ENCODE data around the gene EXT2. TPM values are rescaled to one million over a fixed set of nuclear protein-coding genes. Genes with fewer than 3 reads are reported as not detected.
A peak's percentile ranks its signal among the peaks of the same experiment; 100 is the strongest.

EXT2 gene
- total RNA-seq, 1 donor from 2014 or later, result 67.7 TPM

DNA sequence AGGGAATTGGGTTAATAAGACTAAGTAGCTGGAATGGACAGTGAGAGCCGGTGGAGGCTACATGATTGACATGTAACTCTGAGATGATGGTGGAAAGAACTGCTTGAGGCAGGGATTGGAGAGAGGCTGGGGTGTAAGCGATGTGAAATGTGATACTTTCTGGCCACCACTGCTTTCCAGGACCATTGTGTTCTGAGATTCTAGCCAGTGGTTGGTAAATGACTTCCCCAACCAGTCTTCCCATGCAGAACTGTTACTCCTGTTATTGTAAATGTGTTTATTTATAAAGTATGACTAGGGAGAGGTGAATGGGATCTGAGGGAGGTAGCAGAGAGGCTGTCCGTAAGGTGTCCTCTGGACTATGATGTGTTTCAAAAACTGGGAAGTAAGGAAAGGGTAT, 18.1 kb downstream of the EXT2 start:
- no peak for DNase-seq (ENCODE audit: low read depth)
- no peaks in the 10 kb centered on the region for H3K27me3 Mint-ChIP-seq (ENCODE audit: low read depth, unreplicated experiment)
- no peak overlapping the region for H3K4me3 Mint-ChIP-seq (ENCODE audit: unreplicated experiment)
- H3K27ac ChIP-seq (ENCODE audit: low read depth, low read length), result no peak overlapping the region
- no peak overlapping the region for H3K27ac Mint-ChIP-seq (ENCODE audit: unreplicated experiment)
- H3K36me3 Mint-ChIP-seq (ENCODE audit: low read depth, unreplicated experiment), result peaks cover 12% of the 10 kb centered on the region
- H3K4me3 ChIP-seq (ENCODE audit: insufficient read depth, low read depth, low read length), result no peak overlapping the region
- TF ChIP-seq, protein P1, sequence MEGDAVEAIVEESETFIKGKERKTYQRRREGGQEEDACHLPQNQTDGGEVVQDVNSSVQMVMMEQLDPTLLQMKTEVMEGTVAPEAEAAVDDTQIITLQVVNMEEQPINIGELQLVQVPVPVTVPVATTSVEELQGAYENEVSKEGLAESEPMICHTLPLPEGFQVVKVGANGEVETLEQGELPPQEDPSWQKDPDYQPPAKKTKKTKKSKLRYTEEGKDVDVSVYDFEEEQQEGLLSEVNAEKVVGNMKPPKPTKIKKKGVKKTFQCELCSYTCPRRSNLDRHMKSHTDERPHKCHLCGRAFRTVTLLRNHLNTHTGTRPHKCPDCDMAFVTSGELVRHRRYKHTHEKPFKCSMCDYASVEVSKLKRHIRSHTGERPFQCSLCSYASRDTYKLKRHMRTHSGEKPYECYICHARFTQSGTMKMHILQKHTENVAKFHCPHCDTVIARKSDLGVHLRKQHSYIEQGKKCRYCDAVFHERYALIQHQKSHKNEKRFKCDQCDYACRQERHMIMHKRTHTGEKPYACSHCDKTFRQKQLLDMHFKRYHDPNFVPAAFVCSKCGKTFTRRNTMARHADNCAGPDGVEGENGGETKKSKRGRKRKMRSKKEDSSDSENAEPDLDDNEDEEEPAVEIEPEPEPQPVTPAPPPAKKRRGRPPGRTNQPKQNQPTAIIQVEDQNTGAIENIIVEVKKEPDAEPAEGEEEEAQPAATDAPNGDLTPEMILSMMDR (IDR thresholded peaks at IDR 0.05; ENCODE audit: insufficient read depth, low read depth, low read length), result no peak
- TF ChIP-seq EZH2 (IDR thresholded peaks at IDR 0.05; ENCODE audit: insufficient read depth, low read length), result no peak
- H3K4me2 ChIP-seq (ENCODE audit: low read length), result no peak overlapping the region
- H3K9ac ChIP-seq (ENCODE audit: low read length), result no peak overlapping the region
- no peaks in the 10 kb centered on the region for H3K79me2 ChIP-seq (ENCODE audit: insufficient read depth, low read length)
- peaks cover 41% of the 10 kb centered on the region for H4K20me1 ChIP-seq (ENCODE audit: insufficient read depth, low read length)
- H3K4me1 Mint-ChIP-seq (ENCODE audit: low read depth, unreplicated experiment), result peaks cover 5% of the 10 kb centered on the region
- peaks cover 3% of the 10 kb centered on the region for H3K36me3 ChIP-seq (ENCODE audit: insufficient read depth, low read length)
- no peak for FAIRE-seq
- H3K27me3 ChIP-seq (ENCODE audit: insufficient read depth, low read length), result no peaks in the 10 kb centered on the region
- H3K4me1 ChIP-seq (ENCODE audit: insufficient read depth, low read length), result peaks cover 6% of the 10 kb centered on the region
- no peak overlapping the region for H2AFZ ChIP-seq (ENCODE audit: low read depth, low read length)
- H3K9me3 ChIP-seq (ENCODE audit: insufficient read depth, low read depth, low read length), result no peaks in the 10 kb centered on the region
- no peaks in the 10 kb centered on the region for H3K9me3 Mint-ChIP-seq (ENCODE audit: unreplicated experiment)

DNA sequence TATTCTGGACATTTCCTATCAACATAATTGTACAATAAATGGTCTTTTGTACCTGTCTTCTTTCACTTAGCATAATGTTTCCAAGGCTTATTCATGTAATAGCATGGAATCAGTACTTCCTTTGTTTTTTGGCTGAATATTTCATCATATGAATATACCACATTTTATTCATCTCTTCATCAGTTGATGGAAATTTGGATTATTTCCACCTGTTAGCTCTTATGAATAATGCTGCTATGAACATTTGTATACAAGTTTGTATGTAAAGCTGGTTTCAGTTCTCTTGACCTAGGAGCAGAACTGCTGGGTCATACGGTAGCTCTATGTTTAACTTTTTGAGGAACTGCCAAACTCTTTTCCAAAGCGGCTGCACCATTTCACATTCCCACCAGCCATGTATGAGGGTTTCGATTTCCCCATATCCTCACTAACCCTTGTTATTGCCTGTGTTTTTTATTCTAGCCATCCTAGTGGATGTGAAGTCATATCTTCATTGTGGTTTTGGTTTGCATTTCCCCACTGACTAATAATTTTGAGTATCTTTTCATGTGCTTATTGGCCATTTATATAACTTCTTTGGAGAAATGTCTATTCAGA, 20.9 kb downstream of the EXT2 start:
- DNase-seq (ENCODE audit: low read depth), result no peak
- H3K4me3 Mint-ChIP-seq (ENCODE audit: unreplicated experiment), result no peak overlapping the region
- no peak for TF ChIP-seq EZH2 (IDR thresholded peaks at IDR 0.05; ENCODE audit: insufficient read depth, low read length)
- TF ChIP-seq, protein P1 (IDR thresholded peaks at IDR 0.05; ENCODE audit: insufficient read depth, low read depth, low read length), result no peak
- peaks cover 9% of the 10 kb centered on the region for H3K4me1 Mint-ChIP-seq (ENCODE audit: low read depth, unreplicated experiment)
- H3K27me3 Mint-ChIP-seq (ENCODE audit: low read depth, unreplicated experiment), result no peaks in the 10 kb centered on the region
- peaks cover 31% of the 10 kb centered on the region for H4K20me1 ChIP-seq (ENCODE audit: insufficient read depth, low read length)
- no peak overlapping the region for H3K9ac ChIP-seq (ENCODE audit: low read length)
- no peaks in the 10 kb centered on the region for H3K79me2 ChIP-seq (ENCODE audit: insufficient read depth, low read length)
- no peak overlapping the region for H3K27ac ChIP-seq (ENCODE audit: low read depth, low read length)
- no peak overlapping the region for H3K27ac Mint-ChIP-seq (ENCODE audit: unreplicated experiment)
- no peaks in the 10 kb centered on the region for H3K27me3 ChIP-seq (ENCODE audit: insufficient read depth, low read length)
- H2AFZ ChIP-seq (ENCODE audit: low read depth, low read length), result no peak overlapping the region
- peaks cover 6% of the 10 kb centered on the region for H3K4me1 ChIP-seq (ENCODE audit: insufficient read depth, low read length)
- no peaks in the 10 kb centered on the region for H3K9me3 Mint-ChIP-seq (ENCODE audit: unreplicated experiment)
- no peak overlapping the region for H3K4me2 ChIP-seq (ENCODE audit: low read length)
- no peaks in the 10 kb centered on the region for H3K36me3 ChIP-seq (ENCODE audit: insufficient read depth, low read length)
- no peak overlapping the region for H3K4me3 ChIP-seq (ENCODE audit: insufficient read depth, low read depth, low read length)
- no peaks in the 10 kb centered on the region for H3K9me3 ChIP-seq (ENCODE audit: insufficient read depth, low read depth, low read length)
- no peak for FAIRE-seq
- H3K36me3 Mint-ChIP-seq (ENCODE audit: low read depth, unreplicated experiment), result peaks cover 12% of the 10 kb centered on the region

DNA sequence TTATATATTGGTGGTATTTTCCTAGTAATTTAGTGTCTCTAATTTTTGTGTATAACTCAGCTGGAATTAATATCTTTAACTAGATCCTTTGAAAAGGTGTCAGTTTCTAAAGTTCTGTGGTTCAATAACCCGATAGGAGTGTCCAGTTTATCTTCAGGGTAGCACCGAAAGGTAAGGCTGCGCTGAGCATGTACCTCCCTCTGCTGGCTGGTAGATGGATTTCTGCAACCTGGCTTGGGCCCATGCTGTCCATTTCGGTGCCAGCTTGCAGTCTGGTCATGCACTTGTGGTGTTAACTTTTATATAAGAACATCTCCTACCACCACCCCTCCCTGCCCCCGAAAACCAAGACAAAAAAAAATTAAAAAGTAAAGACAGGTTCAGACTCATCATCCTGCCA, 24.7 kb downstream of the EXT2 start:
- Histone ChIP-seq H3K9me3 (ENCODE audit: insufficient read depth, low read depth, low read length) (no peaks in the 10 kb centered on the region), H4K20me1 (ENCODE audit: insufficient read depth, low read length) (peaks cover 11% of the 10 kb centered on the region), H3K4me2 (ENCODE audit: low read length) (no peak overlapping the region), H3K79me2 (ENCODE audit: insufficient read depth, low read length) (no peaks in the 10 kb centered on the region), H3K27ac (ENCODE audit: low read depth, low read length) (no peak overlapping the region), H3K9ac (ENCODE audit: low read length) (no peak overlapping the region), H2AFZ (ENCODE audit: low read depth, low read length) (no peak overlapping the region), H3K36me3 (ENCODE audit: insufficient read depth, low read length) (peaks cover 7% of the 10 kb centered on the region), H3K27me3 (ENCODE audit: insufficient read depth, low read length) (no peaks in the 10 kb centered on the region), H3K4me3 (ENCODE audit: insufficient read depth, low read depth, low read length) (no peak overlapping the region), H3K4me1 (ENCODE audit: insufficient read depth, low read length) (no peaks in the 10 kb centered on the region)
- Mint-ChIP-seq H3K9me3 (ENCODE audit: unreplicated experiment) (no peaks in the 10 kb centered on the region), H3K4me1 (ENCODE audit: low read depth, unreplicated experiment) (peaks cover 4% of the 10 kb centered on the region), H3K36me3 (ENCODE audit: low read depth, unreplicated experiment) (peaks cover 10% of the 10 kb centered on the region), H3K27me3 (ENCODE audit: low read depth, unreplicated experiment) (no peaks in the 10 kb centered on the region), H3K4me3 (ENCODE audit: unreplicated experiment) (no peak overlapping the region), H3K27ac (ENCODE audit: unreplicated experiment) (no peak overlapping the region)
- FAIRE-seq, result no peak
- DNase-seq (ENCODE audit: low read depth), result no peak
- TF ChIP-seq EZH2 (IDR thresholded peaks at IDR 0.05; ENCODE audit: insufficient read depth, low read length), result no peak
- TF ChIP-seq, protein P1 (IDR thresholded peaks at IDR 0.05; ENCODE audit: insufficient read depth, low read depth, low read length), result peak; percentile 12

Data from astrocyte (in vitro differentiated cells and primary cell).